HFFc6 (cell line): ENCODE results near the gene SRRD. TPM values are rescaled to one million over a fixed set of nuclear protein-coding genes. Genes with fewer than 3 reads are reported as not detected.

Experiments used
- DNase-seq: peaks from one replicate; pipeline ENCODE4 v3.0.0-alpha.2; 2018
- H3K27ac Mint-ChIP-seq: 2 replicates; pipeline ENCODE4 v1.8.0; 2020; ENCODE audit warnings: mild to moderate bottlenecking, mixed read lengths
- H3K27me3 Mint-ChIP-seq: 2 replicates; pipeline ENCODE4 v1.8.0; 2021; ENCODE audit warnings: mild to moderate bottlenecking, moderate library complexity, mixed read lengths; ENCODE audit not compliant: insufficient read depth
- H3K36me3 Mint-ChIP-seq: 2 replicates; pipeline ENCODE4 v1.8.0; 2021; ENCODE audit warnings: low read depth, mixed read lengths
- H3K4me1 Mint-ChIP-seq: 2 replicates; pipeline ENCODE4 v1.8.0; 2020; ENCODE audit warnings: low read depth, mixed read lengths
- H3K4me3 Mint-ChIP-seq: 2 replicates; pipeline ENCODE4 v1.8.0; 2020; ENCODE audit warnings: mild to moderate bottlenecking, moderate library complexity, mixed read lengths
- H3K9me3 Mint-ChIP-seq: 2 replicates; pipeline ENCODE4 v1.8.0; 2020; ENCODE audit warnings: mild to moderate bottlenecking, mixed read lengths
- total RNA-seq, 6 experiments: library from RNA; stranded (reverse); fragmentation: NEBNext Ultra II Directional; extraction: Animal tissue kit (Norgen Biotek cat#: 25700); gene quantifications; 2 replicates in 1 of 6; 3 replicates in 5 of 6; pipeline ENCODE4 v1.2.3, GENCODE V29; 2021
- TF ChIP-seq, protein P1 (sequence below): fragments of 200-600 bp; sonication (generic); IDR thresholded peaks from 2 replicates; pipeline ENCODE4 v1.5.0; 2021; ENCODE audit warnings: antibody characterized with exemption, mild to moderate bottlenecking

The SRRD gene
- total RNA-seq, 6 experiments from 2014 or later = 15.0 to 21.2 (median 19.1) TPM

DNA sequence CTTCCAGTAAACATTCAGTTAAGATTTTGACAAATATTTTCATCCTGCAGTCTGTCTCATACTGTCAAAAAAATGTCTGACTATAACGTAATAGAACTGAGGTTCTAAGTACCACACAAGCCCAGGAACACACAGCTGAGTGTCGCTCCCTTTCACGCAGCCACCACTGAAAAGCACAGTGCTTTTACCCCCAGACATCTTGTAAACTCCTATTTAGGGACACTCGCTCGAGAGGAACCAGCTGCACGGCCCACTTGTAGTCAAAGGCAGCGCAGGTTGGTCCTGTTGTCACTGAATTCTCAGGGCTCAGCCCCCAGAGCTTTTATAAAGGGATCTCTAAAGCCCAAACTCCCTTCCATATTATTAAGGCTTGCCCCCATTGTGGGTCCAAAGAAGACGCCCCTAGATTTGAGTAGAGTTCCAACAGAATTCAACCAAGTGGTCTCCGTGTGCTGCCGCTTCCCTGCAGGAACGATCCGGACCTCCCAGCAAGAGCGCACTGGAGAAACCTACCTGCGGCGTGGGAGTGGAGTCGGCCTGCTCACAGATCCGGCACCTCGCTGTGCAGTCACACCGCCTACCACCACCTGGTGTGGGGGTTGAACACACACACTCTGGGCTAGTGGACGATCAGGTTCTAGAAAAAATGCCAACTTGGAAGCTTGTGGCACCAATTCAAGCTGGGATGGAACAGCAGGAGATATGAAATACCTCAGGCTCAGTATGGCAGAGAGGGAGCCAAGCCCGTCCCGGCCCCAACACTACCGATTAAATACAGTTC, 31.3 kb upstream of the SRRD start:
- no peak overlapping the region for H3K27ac Mint-ChIP-seq
- peaks cover 4% of the 10 kb centered on the region for H3K36me3 Mint-ChIP-seq
- TF ChIP-seq, protein P1, sequence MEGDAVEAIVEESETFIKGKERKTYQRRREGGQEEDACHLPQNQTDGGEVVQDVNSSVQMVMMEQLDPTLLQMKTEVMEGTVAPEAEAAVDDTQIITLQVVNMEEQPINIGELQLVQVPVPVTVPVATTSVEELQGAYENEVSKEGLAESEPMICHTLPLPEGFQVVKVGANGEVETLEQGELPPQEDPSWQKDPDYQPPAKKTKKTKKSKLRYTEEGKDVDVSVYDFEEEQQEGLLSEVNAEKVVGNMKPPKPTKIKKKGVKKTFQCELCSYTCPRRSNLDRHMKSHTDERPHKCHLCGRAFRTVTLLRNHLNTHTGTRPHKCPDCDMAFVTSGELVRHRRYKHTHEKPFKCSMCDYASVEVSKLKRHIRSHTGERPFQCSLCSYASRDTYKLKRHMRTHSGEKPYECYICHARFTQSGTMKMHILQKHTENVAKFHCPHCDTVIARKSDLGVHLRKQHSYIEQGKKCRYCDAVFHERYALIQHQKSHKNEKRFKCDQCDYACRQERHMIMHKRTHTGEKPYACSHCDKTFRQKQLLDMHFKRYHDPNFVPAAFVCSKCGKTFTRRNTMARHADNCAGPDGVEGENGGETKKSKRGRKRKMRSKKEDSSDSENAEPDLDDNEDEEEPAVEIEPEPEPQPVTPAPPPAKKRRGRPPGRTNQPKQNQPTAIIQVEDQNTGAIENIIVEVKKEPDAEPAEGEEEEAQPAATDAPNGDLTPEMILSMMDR = no peak
- H3K9me3 Mint-ChIP-seq = no peaks in the 10 kb centered on the region
- DNase-seq = no peak
- H3K4me3 Mint-ChIP-seq = no peak overlapping the region
- peaks cover 2% of the 10 kb centered on the region for H3K27me3 Mint-ChIP-seq
- H3K4me1 Mint-ChIP-seq = no peaks in the 10 kb centered on the region

DNA sequence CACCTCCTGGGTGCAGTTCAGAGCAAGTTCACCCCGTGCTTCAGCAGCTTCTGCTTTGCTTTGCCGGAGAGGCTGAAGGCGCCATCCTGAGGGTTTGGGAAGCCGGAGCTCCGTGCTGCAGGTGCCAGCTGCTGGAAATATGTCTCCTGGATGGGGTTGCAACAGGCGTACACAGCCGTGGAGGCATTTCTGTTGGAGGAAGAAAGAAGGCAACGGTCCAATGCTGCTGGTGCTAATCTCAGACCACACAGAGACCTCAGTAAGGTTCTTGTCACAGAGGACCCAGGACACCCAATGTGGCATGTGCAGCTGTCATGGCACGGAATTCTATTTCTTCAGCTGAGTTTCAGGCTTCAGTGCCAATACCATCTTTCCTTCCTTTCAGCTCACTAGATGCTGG, 30.5 kb upstream of the SRRD start:
- peaks cover 4% of the 10 kb centered on the region for H3K36me3 Mint-ChIP-seq
- TF ChIP-seq, protein P1 = no peak

DNA sequence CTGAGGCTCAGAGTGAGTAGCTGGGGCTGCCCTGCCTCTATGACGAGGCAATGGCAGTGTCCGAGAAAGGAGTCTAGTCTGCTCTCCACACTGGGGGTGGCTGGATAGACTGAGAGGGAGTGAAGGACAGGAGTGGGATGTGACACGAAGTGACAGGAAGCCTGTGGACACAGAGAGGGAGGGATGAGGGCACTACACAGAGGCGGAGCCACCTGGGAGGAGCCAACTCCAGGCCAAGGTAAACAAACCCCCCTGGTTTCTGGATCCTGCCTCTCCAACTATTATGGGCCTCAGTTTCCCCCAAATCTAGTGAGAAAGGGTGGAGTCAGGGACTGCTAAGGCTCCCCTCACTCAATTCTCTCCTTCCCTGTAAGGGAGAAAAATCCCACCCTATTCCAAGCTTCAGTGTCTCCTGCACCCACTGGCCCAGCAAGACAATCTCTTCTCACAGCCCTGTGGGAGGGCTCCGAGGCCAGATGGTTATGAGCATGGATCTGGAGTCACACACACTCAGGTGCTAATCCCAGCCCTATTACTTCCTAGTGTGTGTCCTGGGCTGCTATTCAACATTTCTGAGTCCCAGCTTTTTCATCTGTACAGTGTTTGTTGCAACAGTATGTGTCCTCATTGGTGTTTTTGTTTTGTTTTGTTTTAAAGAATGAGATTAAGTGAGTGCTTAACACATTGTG, 29.7 kb upstream of the SRRD start:
- no peaks in the 10 kb centered on the region for H3K4me1 Mint-ChIP-seq
- TF ChIP-seq, protein P1 = no peak
- H3K9me3 Mint-ChIP-seq = no peaks in the 10 kb centered on the region
- peaks cover 2% of the 10 kb centered on the region for H3K27me3 Mint-ChIP-seq
- no peak for DNase-seq
- H3K27ac Mint-ChIP-seq = no peak overlapping the region; the same call in 1 of the 2 replicates
- no peak overlapping the region for H3K4me3 Mint-ChIP-seq
- H3K36me3 Mint-ChIP-seq = peaks cover 4% of the 10 kb centered on the region

More for the DNA sequence above, 30.5 kb upstream of the SRRD start:
- H3K27me3 Mint-ChIP-seq = peaks cover 2% of the 10 kb centered on the region
- no peak for DNase-seq
- H3K4me3 Mint-ChIP-seq = no peak overlapping the region
- H3K4me1 Mint-ChIP-seq = no peaks in the 10 kb centered on the region
- no peaks in the 10 kb centered on the region for H3K9me3 Mint-ChIP-seq
- H3K27ac Mint-ChIP-seq = no peak overlapping the region

DNA sequence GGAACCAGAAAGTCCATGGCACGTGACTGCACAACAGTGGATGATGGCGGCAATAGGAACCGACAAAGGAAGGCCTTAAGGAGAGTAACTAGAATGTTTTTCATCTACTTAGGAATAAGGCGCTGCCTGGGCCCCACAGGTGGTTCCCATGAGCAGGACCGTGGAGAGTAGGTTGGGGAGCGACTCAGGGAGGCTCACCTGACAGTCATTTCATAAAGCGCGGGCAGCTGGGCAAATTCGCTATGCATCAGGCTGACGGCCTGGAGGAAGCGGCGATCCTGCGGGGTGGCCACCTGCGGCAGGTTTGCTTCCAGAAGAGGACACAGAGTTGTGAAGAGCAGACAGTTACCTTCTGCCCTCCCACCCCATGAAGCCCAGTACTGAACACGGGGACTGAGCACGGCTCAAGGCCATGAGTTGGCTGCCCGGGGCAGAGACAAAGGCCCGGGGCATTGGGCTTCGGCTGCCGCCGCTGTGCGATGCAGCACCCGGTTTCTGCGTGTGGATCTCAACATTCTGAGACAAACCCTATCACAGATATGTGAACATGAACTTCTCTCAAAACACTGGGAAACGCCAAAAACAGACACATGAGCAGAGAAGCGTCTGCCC, 25.9 kb upstream of the SRRD start:
- no peak for DNase-seq
- no peaks in the 10 kb centered on the region for H3K9me3 Mint-ChIP-seq
- H3K36me3 Mint-ChIP-seq = peaks cover 4% of the 10 kb centered on the region; the same call in 1 of the 2 replicates
- H3K27me3 Mint-ChIP-seq = peaks cover 4% of the 10 kb centered on the region; the same call in 1 of the 2 replicates
- TF ChIP-seq, protein P1 = no peak
- no peak overlapping the region for H3K4me3 Mint-ChIP-seq
- H3K4me1 Mint-ChIP-seq = no peaks in the 10 kb centered on the region
- H3K27ac Mint-ChIP-seq = no peak overlapping the region

DNA sequence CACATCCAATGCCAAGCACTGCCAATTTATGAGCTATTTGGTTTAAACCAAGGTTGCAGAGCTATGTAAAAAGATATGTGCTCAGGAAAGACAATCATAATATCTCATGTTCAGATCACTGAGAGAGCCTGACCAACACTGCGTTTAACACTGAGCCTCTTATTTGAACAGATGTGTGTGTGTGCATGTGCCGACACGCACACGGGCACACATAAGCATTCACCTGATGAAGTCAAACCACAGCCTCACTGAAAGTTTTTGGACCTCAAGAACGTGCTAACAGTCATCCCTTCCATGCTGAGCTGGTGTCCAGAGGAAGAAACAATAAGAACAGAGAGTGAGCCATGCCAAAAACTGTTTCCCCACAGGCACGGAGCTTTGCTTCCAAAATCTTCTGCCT, 23.5 kb upstream of the SRRD start:
- Mint-ChIP-seq H3K4me1 (peaks cover 9% of the 10 kb centered on the region; the same call in 1 of the 2 replicates), H3K27me3 (peaks cover 2% of the 10 kb centered on the region; the same call in 1 of the 2 replicates), H3K4me3 (no peak overlapping the region), H3K27ac (no peak overlapping the region), H3K36me3 (peaks cover 11% of the 10 kb centered on the region), H3K9me3 (no peaks in the 10 kb centered on the region)
- TF ChIP-seq, protein P1 = no peak
- no peak for DNase-seq
